GM23248 (cell line): Measurements from ENCODE around the gene KCNQ2. TPM values are rescaled to one million over a fixed set of nuclear protein-coding genes. Genes with fewer than 3 reads are reported as not detected.

Experiments used
- DNase-seq: peaks from one replicate; pipeline ENCODE4 v3.0.0-alpha.2; 2015
- H2AFZ ChIP-seq: fragments of 200-600 bp; sonication (generic); 2 replicates; pipeline ENCODE4 v1.6.1; 2016; ENCODE audit warnings: antibody characterized with exemption
- H3F3A ChIP-seq: fragments of 200-600 bp; sonication (generic); 2 replicates; pipeline ENCODE4 v1.6.1; 2016; ENCODE audit warnings: mild to moderate bottlenecking, antibody characterized with exemption, mixed run types; ENCODE audit not compliant: insufficient read depth
- H3K27ac ChIP-seq: fragments of 200-600 bp; sonication (generic); 2 replicates; pipeline ENCODE4 v1.5.1; 2016; ENCODE audit warnings: mild to moderate bottlenecking
- H3K27me3 ChIP-seq: fragments of 200-600 bp; sonication (generic); replicated peaks from 2 replicates; pipeline ENCODE4 v1.6.1; 2016; ENCODE audit warnings: mild to moderate bottlenecking; ENCODE audit not compliant: insufficient read depth
- H3K36me3 ChIP-seq: fragments of 200-600 bp; sonication (generic); 2 replicates; pipeline ENCODE4 v1.6.1; 2016; ENCODE audit warnings: low read depth, mild to moderate bottlenecking
- H3K4me1 ChIP-seq: fragments of 200-600 bp; sonication (generic); 2 replicates; pipeline ENCODE4 v1.6.1; 2016; ENCODE audit warnings: mild to moderate bottlenecking; ENCODE audit not compliant: insufficient read depth
- H3K4me2 ChIP-seq: fragments of 200-600 bp; sonication (generic); one replicate; pipeline ENCODE4 v1.6.1; 2016; ENCODE audit warnings: mild to moderate bottlenecking; ENCODE audit not compliant: unreplicated experiment
- H3K4me3 ChIP-seq: fragments of 200-600 bp; sonication (generic); 2 replicates; pipeline ENCODE4 v1.5.1; 2016; ENCODE audit warnings: mild to moderate bottlenecking
- H3K79me2 ChIP-seq: fragments of 200-600 bp; sonication (generic); 2 replicates; pipeline ENCODE4 v1.6.1; 2016; ENCODE audit warnings: mild to moderate bottlenecking; ENCODE audit not compliant: insufficient read depth
- H3K9ac ChIP-seq: fragments of 200-600 bp; sonication (generic); 2 replicates; pipeline ENCODE4 v1.6.1; 2016; ENCODE audit warnings: mild to moderate bottlenecking
- H3K9me2 ChIP-seq: fragments of 200-600 bp; sonication (generic); 2 replicates; pipeline ENCODE4 v1.6.1; 2016; ENCODE audit warnings: mixed run types, mild to moderate bottlenecking, moderate library complexity; ENCODE audit not compliant: insufficient read depth
- H3K9me3 ChIP-seq: fragments of 200-600 bp; sonication (generic); one replicate; pipeline ENCODE4 v1.6.1; 2017; ENCODE audit warnings: low read depth
- H4K20me1 ChIP-seq: fragments of 200-600 bp; sonication (generic); 2 replicates; pipeline ENCODE4 v1.6.0; 2016; ENCODE audit not compliant: insufficient read depth
- EZH2 ChIP-seq: fragments of 200-600 bp; sonication (generic); IDR thresholded peaks from 2 replicates; pipeline ENCODE4 v1.6.1; 2018; ENCODE audit warnings: antibody characterized with exemption, mild to moderate bottlenecking; ENCODE audit not compliant: insufficient read depth, poor library complexity, severe bottlenecking
- EZH2phosphoT487 ChIP-seq: fragments of 200-600 bp; sonication (generic); IDR thresholded peaks from 2 replicates; pipeline ENCODE4 v1.6.1; 2018; ENCODE audit warnings: antibody characterized with exemption, moderate library complexity, mild to moderate bottlenecking, low read depth; ENCODE audit not compliant: insufficient read depth
- WGBS, 2 experiments: methylation state at CpG; one replicate each; pipeline ENCODE4 v1.1.6; 2015 to 2017; ENCODE audit warnings: low lambda C conversion rate in 2 of 2, low coverage in 1 of 2; ENCODE audit errors: missing lambda C conversion rate in 2 of 2; 5-methylcytosine and 5-hydroxymethylcytosine counted together
- in situ Hi-C: fragments of 300-500 bp; cut with MboI; formaldehyde crosslinking; loops from 2 replicates; pipeline ENCODE4 v1.15.0; 2020
- polyA plus RNA-seq: library from polyadenylated mRNA; unstranded; fragments of >200 nt; fragmentation: Nextera tagmentation; extraction: Ambion mirVana; gene quantifications from 2 replicates; pipeline ENCODE4 v1.2.1, GENCODE V29; 2016
- total RNA-seq: library from RNA; depleted of rRNA; stranded (reverse); fragments of >200 nt; shearing (Covaris generic); gene quantifications from 2 replicates; pipeline ENCODE4 v1.2.3, GENCODE V29; 2014

The KCNQ2 gene
- total and polyA plus RNA-seq, 2 experiments from 2014 or later = 0.38 TPM; not detected in 1

DNA sequence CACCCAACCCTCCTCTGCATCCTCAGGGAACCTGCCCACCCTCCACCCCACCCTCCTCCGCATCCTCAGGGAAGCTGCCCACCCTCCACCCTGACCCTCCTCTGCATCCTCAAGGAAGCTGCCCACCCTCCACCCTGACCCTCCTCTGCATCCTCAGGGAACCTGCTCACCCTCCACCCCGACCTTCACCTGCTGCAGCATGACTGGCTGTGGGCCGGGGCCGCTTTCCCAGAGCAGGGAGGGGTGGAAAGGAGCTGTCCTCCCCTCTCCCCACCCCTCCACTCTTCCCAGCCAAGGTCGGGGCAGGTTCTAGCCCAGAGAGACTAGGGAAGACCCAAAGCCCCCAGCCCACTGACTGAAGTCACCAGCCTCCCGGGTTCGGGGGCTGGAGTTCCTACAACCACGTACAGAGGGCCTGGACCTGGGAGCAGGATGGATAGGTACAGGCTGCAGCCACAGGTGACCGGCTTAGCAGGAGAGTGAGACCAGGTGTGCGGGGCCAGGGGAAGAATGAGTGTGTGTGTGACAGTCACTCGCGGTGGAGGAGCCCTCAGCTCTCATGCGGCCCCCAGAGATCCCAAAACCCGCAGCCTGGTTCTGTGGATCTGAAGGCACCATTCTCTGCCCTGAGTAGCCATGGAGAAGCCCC is 14.8 kb upstream of the KCNQ2 start:
- WGBS, 2 experiments = 56 to 61% methylated on average over 10 to 14 of the region's 14 CpGs
- Histone ChIP-seq H2AFZ (no peak overlapping the region), H3K9me2 (no peaks in the 10 kb centered on the region), H4K20me1 (no peaks in the 10 kb centered on the region), H3K27me3 (peaks cover 24% of the 10 kb centered on the region), H3K4me3 (no peak overlapping the region), H3K4me1 (no peaks in the 10 kb centered on the region), H3K36me3 (no peaks in the 10 kb centered on the region), H3K4me2 (no peak overlapping the region), H3K9ac (no peak overlapping the region), H3K27ac (no peak overlapping the region), H3K9me3 (no peaks in the 10 kb centered on the region), H3K79me2 (no peaks in the 10 kb centered on the region), H3F3A (no peaks in the 10 kb centered on the region)
- TF ChIP-seq EZH2 (no peak), EZH2phosphoT487 (no peak)
- in situ Hi-C loops = no loop called here
- DNase-seq = no peak

GRCh38 chr20:63486300-63486855 is 13.9 kb upstream of the KCNQ2 start:
- no peak overlapping the region for H3K27ac ChIP-seq
- no peaks in the 10 kb centered on the region for H3K79me2 ChIP-seq
- TF ChIP-seq EZH2phosphoT487 (no peak), EZH2 (no peak)
- in situ Hi-C loops = no loop called here
- 82 to 83% methylated on average over 17 of the region's 17 CpGs for WGBS, 2 experiments
- no peaks in the 10 kb centered on the region for H3K36me3 ChIP-seq
- H3K4me1 ChIP-seq = no peaks in the 10 kb centered on the region
- DNase-seq = no peak
- no peaks in the 10 kb centered on the region for H4K20me1 ChIP-seq
- no peaks in the 10 kb centered on the region for H3K9me3 ChIP-seq
- H3K4me2 ChIP-seq = no peak overlapping the region
- H3K9ac ChIP-seq = no peak overlapping the region
- peaks cover 24% of the 10 kb centered on the region for H3K27me3 ChIP-seq
- no peak overlapping the region for H3K4me3 ChIP-seq
- H3K9me2 ChIP-seq = no peaks in the 10 kb centered on the region
- no peak overlapping the region for H2AFZ ChIP-seq
- no peaks in the 10 kb centered on the region for H3F3A ChIP-seq

GRCh38 chr20:63484651-63485403 is 12.4 kb upstream of the KCNQ2 start:
- no peak for DNase-seq
- no peaks in the 10 kb centered on the region for H3K79me2 ChIP-seq
- H3K4me3 ChIP-seq = no peak overlapping the region
- no peak overlapping the region for H3K9ac ChIP-seq
- H2AFZ ChIP-seq = no peak overlapping the region
- H3K27ac ChIP-seq = no peak overlapping the region
- H3F3A ChIP-seq = no peaks in the 10 kb centered on the region
- no peaks in the 10 kb centered on the region for H3K36me3 ChIP-seq
- H3K9me2 ChIP-seq = no peaks in the 10 kb centered on the region
- H4K20me1 ChIP-seq = no peaks in the 10 kb centered on the region
- in situ Hi-C loops = no loop called here
- no peak for TF ChIP-seq EZH2
- TF ChIP-seq EZH2phosphoT487 = no peak
- no peaks in the 10 kb centered on the region for H3K9me3 ChIP-seq
- H3K27me3 ChIP-seq = peaks cover 24% of the 10 kb centered on the region
- WGBS, 2 experiments = 20 to 29% methylated on average over 15 to 18 of the region's 18 CpGs
- no peaks in the 10 kb centered on the region for H3K4me1 ChIP-seq
- no peak overlapping the region for H3K4me2 ChIP-seq

DNA sequence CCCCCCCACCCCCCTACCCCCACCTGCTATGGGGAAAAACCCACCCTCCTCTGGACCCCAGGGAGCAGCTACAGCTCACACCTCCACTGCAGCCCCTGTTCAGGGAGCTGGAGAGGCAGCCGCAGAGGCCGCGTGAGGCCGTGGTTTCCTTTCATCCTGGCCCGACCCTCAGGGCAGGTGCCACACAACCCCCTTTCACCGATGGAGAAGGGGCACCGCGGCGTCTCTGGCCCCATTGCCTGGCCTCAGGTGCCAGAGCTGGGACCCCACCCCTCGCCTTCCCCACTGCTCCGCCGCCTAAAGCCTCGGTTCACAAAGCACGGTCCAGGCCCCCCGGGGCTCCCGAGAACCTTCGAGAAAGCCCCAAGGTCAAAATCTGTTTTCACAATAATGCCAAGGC is 11.8 kb upstream of the KCNQ2 start:
- TF ChIP-seq EZH2phosphoT487 = no peak
- no peak for TF ChIP-seq EZH2
- peaks cover 20% of the 10 kb centered on the region for H3K27me3 ChIP-seq
- no peaks in the 10 kb centered on the region for H3F3A ChIP-seq
- in situ Hi-C loops = no loop called here
- no peak overlapping the region for H3K4me2 ChIP-seq
- H3K9ac ChIP-seq = no peak overlapping the region
- no peaks in the 10 kb centered on the region for H4K20me1 ChIP-seq
- no peak overlapping the region for H2AFZ ChIP-seq
- no peaks in the 10 kb centered on the region for H3K9me2 ChIP-seq
- H3K4me3 ChIP-seq = no peak overlapping the region
- 40 to 54% methylated on average over 15 to 17 of the region's 17 CpGs for WGBS, 2 experiments
- H3K27ac ChIP-seq = no peak overlapping the region
- H3K79me2 ChIP-seq = no peaks in the 10 kb centered on the region
- no peaks in the 10 kb centered on the region for H3K36me3 ChIP-seq
- DNase-seq = no peak
- no peaks in the 10 kb centered on the region for H3K9me3 ChIP-seq
- H3K4me1 ChIP-seq = no peaks in the 10 kb centered on the region
